ENCODE measurements around the gene OR1D2.
"Not testable (repeated sequence)": the region's sequence is repeated elsewhere in the genome, so short reads cannot be mapped to it uniquely, and the experiment has no call there.

- TF ChIP-seq POLR2A, CTCF (IDR thresholded peaks at IDR 0.05): not testable (repeated sequence)
These were observed 49.4 kb downstream of the OR1D2 start for GRCh38 chr17:3054868-3055267.

Data from stomach (tissue), 4 donors.